DMS153 treated with DMSO at 0.1 percent for 48 hours (cell line): ENCODE data around the gene CNOT6L.

ENCODE experiments used
- DNase-seq: peaks from one replicate; lab custom pipeline; 2025; ENCODE audit not compliant: unreplicated experiment; lab: John Stamatoyannopoulos, UW

Gene CNOT6L

DNA sequence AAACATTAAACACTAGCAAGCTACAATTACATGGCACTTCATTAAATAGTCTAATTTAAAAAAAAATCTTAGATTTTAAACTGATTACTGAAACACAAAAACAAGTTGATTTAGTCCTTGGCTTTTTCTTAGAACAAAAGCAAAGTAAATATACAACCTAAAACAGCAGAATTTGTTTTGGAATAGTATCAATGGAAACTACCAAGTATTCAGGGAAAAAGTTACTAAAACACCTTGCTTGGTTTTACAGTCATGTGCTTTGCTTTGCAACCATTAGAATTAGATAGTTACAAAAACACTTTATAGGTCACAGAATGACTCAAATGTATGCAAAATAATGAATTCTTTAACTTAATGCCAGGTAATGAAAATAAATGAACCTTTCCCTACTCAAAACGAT is 105.3 kb downstream of the CNOT6L start:
- DNase-seq: no peak

DNA sequence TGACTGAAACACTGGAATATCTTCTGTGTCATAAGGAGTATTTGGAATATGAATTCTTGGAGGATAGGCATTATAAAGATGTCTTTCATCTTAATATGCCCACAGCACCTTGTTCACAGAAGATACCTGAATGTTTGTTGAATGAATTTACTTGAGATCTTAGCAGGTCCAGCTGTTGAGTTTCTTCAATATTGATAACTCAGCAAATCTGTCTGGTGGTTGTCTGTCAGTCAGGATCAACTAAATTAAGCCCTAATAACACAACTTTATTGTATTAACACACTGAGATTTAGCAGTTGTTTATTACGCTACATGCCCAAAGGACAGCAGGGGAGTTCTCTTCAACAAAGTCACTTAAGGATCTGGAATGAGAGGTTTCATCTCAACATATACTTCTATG is 106.5 kb downstream of the CNOT6L start:
- no peak for DNase-seq

DNA sequence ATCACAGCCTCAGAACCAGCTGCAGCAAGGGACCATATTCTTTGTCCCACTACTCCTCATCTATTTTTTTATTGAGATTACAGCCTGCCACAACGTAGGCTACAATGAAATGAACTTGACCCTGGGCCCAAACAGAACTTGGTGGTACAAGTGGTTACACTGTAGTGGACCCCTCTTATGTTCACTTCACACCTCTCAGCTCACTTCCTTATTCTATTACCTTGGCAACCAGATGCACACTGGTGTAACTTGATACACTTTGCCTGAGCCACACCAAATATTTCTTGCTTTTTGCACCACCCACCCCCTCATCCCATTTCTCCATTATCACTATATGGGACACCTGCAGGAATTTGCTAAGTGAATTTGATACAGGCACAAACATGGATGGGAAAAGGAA is 107.7 kb downstream of the CNOT6L start:
- no peak for DNase-seq

DNA sequence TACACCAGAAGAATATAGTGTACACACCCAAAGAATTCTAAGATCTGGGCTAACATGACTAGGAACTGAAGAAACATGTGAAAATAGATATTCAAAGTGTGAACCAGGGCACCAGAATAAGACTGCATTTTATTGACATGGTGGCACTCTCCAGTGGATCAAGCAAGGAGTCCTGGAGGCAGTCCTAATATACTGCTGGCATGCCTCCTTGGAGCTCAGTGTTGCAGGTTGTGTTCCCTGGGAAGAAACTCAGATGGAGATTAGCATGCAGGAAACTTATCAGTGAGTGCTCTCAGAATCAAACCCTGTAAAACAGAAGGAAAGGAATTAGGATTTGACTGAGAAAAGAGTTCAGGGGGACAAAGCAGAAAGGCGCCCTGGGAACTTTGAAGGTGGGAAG is 108.5 kb downstream of the CNOT6L start:
- DNase-seq: no peak

DNA sequence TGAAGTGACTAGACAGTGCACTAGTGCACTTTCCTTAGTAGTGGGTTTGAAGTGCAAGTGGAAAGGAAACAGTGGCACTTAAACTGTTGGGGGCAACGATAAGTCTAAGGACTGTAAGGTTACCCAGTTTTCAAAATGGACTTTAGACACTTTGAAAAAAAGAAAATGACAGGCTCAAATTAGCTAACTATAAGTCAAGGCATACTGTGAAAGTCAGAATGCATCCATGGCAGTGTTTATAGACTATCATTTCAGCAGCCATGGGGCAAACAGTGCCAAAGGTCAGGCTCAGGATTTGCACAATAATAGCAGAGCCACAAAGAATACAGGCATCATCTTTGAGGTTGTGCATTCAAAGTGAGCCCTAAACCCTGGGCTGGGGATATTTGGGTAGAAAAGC is 109.1 kb downstream of the CNOT6L start:
- no peak for DNase-seq

DNA sequence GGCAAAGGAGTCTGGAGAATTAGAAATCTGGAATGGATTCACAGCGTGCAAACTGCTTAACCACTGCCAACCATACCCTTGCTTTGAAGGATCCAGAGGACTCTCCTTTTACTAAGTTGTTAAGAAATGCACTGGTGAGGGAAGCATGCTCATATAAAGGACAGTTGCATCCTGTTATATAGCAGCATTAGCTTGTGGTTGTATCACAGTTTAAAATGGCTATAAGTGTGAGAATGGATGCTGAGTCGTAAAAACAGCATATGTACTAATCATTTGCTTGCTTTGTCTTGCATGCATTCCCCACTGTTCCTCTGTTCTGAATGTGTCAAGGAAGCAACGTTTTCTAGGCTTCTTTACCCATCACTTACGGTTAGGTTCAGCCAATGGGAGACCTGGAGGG is 112.5 kb downstream of the CNOT6L start:
- no peak for DNase-seq

DNA sequence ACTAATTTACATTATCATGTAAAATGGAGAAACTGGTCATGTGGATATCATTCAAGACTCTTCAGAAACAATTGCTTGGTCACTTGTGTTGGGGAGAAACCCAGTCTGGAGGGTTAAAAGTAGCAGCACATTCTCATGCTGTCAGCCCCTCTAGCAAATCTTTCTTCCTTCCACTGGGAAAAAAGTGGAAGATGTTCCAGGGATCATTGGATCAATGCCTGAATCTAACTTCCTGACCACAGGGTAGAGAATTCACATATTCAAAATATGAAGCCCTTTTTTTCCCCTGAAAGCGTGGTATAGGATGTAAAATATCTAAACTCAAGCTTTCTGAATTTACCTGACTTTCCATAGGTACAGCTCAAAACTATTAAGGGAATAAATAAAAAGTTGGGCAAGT is 115.5 kb downstream of the CNOT6L start:
- no peak for DNase-seq

DNA sequence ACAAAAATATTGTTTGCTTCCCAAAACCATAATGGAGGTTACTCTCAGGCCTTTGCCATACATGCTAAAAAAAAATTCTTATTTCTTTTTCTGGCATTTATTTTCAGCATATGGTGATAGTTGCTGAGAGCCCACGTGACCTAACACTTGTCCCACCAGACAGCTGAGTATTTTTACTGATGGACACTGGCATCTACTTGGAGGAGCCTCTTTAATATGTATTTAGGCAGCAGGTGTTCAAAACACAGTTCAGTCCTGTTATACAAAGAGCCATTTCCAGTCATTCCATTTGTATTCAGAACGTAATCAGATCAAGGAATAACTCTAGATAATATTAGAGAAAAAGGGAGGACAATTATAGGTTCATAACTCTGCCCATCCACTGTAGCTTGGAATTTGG is 118.0 kb downstream of the CNOT6L start:
- DNase-seq: no peak

DNA sequence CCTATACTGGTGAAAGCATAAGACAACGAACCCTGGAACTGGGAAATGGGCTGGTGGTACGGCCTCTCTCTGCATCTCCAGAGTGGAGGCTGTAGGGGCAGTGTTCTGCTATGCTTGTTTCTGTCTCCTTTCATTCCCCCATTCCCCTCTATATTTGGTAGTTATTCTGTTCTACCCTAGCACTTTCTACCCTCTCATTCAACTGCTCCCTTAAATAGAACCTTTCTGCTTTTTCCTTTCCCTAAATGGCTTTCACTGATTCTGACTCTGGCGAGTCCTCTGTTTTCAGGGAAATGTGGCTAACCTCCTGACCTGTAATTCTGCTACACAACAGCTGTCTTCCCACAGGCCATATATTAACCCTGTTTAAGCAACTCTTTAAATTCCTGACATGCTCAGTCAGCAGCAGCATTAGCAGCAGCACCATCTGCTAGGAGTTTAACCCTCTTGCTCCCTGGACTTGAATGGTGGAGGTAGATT is 119.4 kb downstream of the CNOT6L start:
- DNase-seq: no peak

DNA sequence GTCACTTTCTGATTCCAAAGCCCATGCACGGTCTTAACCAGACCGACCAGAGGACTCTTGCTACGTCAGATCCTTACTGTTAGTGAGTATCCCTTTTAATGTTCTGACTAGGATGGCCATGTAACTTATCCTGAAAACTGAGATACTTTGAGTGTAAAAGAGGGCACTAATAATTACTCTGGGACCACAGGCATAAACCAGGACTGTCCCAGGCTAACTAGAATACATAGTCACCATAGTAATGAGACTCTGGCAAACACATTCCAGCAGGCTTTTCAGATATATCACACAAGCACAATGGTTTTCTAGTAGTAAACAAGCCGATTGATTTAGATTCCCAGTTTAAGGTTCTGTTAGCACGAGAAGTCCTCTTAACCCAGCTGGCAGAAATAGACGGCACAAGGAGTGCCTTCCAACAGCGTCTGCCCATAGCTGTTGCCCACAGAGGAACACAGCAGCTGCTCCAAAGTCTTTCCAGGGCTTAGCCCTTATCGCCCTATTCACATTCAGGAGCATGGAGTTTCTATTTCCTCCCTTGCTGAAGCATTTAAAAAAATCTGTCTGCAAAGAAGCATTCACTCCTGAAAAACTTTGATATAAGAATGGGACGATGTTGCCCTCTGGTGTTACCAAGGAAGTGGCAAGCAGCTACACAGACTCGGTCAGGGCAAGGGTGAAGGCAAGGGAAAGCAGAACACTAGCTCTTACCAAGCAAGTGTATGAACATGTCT is 121.1 kb downstream of the CNOT6L start:
- peak; percentile 20 for DNase-seq

DNA sequence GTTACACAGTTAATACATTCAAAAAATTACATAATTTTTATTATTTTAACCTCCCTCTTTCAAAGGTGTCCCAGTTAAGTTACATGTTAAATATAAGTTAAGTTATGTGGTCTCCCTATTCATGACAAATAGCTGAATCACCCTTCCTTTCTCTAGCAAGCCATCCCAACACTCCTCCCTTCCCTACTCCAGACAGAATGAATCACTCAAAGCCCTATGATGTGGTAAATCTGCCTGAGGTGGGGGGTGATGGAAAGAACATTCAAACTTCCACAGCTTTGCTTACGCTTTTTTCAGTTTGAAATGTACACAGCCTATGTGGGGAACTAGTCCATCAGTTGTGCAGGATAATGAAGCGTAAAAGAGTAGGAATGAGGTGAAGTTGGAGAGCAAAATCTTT is 123.4 kb downstream of the CNOT6L start:
- DNase-seq: no peak

DNA sequence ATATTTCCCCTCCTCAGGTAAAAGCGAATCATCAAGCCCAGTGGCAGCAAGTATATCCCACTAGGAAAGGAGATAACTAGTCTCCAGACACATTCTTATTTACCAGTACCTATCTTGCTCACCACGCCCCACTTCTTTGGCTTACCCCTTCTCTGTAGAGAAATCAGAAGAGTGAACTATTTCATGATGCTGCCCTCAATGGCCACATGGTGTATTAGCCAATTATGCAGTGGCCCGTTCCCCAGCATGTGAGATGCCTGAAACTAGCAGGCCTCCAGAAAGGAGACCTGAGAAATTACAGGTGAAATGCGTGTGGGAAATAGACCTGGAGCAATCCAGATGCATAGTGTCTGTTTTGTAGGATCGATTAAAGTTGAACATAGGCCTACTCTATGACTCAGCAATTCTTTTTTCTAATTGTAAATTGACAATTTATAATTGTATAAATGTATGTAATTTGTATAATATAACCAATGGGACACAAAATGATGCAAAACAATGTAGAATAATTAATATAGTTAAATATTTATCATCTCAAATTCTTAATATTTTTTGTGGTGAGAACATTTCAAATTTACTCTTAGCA is 126.2 kb downstream of the CNOT6L start:
- no peak for DNase-seq

DNA sequence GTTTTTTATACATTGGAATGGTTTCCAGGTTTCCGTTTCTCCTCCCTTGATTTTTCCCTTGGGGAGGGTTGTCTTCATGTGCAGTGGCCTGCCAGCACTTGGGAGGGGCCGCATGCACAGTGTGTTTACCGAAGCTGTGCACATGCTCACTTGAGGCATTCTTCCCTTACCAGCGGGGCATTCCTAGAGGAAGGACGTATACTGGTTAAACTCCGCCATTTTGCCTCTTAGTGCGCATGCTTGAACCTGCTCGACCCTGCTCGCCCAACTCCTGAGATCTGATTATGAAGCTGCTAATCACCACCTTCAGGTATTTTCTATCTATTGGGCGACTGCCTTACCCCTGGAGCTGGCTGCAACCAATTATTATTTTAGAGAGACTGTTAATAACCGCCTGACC is 137.4 kb downstream of the CNOT6L start:
- DNase-seq: no peak

DNA sequence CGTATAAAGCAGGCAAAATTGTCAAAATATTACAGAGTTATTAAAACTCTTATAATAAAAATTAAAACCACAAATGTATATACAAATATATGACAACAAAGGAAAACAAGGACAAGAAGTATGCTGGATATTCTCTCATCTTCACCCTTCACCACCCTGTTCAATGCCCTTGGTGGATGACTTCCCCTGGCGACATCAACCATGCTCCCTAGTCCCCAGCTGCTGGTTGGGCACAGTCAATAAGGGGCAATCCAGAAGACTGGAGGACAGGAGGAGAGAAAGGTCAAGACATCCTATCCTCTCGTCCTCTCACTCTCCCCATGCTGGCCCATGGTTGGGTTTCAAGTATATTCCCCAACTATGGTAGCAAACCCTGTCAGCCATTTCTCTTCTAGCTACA is 142.3 kb downstream of the CNOT6L start:
- DNase-seq: no peak

DNA sequence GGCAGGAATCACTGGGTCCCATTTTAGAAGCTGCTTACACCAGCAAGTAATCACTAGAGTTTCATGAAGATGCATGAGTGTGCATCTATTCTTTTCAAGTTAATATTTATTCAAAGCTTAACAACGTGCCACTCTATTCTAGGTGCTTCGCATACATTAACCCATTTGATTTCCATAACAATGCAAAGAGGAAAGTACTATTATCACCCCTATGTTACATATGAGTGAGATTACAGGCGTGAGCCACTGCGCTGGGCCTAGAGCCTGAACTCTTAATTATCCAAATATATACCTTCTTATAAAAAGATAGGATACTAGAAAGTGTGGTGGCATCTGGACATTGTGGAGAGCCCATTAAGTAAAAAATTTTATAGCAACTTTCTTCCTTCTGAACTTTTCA is 148.1 kb downstream of the CNOT6L start:
- DNase-seq: no peak

DNA sequence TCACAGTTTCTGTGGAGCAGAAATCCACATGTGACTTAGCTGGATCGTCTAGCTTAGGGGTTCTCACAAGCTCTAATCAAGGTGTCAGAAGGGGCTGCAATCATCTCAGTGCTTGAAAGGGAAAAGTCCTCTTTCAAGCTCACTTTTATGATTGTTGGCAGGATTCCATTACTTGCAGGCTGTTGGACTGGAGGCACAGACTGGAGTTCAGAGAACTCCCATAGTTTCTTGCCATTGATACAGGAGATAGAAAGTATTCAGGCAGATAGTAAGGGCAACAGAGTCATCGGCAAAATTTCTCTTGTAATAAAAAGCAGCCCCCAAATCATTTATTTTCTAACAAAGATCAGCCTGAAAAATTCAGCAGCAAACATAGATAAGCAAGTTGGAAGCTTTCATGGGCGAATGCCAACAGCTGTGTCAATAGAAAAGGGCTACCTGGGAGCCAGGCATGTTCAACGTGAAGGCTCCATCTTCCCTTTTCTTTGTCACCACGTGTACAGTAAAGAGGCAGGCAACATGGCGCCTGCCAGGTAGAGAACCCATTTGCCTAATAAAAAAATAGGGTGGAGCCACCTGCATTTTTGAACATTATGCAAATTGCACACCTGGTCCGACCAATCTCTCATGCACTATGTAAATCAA is 149.1 kb downstream of the CNOT6L start:
- DNase-seq: peak; percentile 47

DNA sequence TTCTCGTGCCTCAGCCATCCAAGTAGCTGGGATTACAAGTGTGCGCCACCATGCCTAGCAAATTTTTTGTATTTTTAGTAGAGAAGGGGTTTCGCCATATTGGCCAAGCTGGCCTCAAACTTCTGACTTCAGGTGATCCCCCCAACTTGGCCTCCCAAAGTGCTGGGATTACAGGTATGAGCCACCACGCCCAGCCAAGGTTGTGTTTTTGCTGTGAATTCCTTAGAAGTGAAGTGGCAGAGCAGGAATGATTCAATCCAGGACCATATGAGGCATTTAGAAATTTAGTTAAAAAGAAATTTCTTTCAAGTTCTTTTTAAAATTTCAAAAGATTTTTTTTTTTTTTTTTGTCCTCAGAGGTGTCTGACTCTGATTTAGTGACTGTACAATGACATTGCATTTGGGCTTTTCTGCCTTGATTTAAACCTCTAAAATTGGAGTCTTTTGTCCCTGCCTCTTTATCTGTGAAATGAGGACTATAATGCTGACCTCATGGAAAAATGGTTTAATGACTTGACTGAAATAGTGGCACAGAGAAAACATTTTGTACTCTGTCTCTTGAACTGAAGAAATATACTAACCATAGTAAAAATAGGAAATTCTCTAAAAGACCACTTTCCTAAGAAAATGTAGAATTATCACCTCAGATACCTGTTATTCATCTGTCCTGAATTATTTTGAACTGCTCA is 153.6 kb downstream of the CNOT6L start:
- DNase-seq: no peak
